Endothelial cell of umbilical vein (primary cell): ENCODE data around the gene ADAM17.

Experiments
- EZH2 ChIP-seq: IDR thresholded peaks from 2 replicates; pipeline ENCODE4 v1.6.1; 2012; ENCODE audit warnings: borderline replicate concordance, low read depth, mild to moderate bottlenecking, moderate library complexity, low read length, inconsistent platforms; ENCODE audit not compliant: severe bottlenecking
- POLR2A ChIP-seq: IDR thresholded peaks from 2 replicates; pipeline ENCODE4 v1.6.1; 2012; ENCODE audit warnings: low read depth, mild to moderate bottlenecking, control low read depth, low read length
- POLR2AphosphoS5 ChIP-seq: IDR thresholded peaks from 2 replicates; pipeline ENCODE4 v1.6.1; 2012; ENCODE audit warnings: low read depth, mild to moderate bottlenecking, control low read depth, low read length, moderate library complexity; ENCODE audit not compliant: insufficient read depth
- TF ChIP-seq, protein P1 (sequence below), 2 donors: IDR thresholded peaks; 1 replicate in 1 of 2; 2 replicates in 1 of 2; pipeline ENCODE4 v1.5.1; 2011; ENCODE audit warnings: low read length in 2 of 2, mild to moderate bottlenecking in 2 of 2, moderate library complexity in 2 of 2, control low read depth in 1 of 2, inconsistent platforms in 1 of 2, low read depth in 1 of 2; ENCODE audit not compliant: insufficient read depth in 1 of 2; ENCODE audit errors: extremely low read depth in 1 of 2
- TF ChIP-seq, protein P2 (sequence below): IDR thresholded peaks from 2 replicates; pipeline ENCODE4 v1.6.1; 2011; ENCODE audit not compliant: insufficient read depth, insufficient read length

DNA sequence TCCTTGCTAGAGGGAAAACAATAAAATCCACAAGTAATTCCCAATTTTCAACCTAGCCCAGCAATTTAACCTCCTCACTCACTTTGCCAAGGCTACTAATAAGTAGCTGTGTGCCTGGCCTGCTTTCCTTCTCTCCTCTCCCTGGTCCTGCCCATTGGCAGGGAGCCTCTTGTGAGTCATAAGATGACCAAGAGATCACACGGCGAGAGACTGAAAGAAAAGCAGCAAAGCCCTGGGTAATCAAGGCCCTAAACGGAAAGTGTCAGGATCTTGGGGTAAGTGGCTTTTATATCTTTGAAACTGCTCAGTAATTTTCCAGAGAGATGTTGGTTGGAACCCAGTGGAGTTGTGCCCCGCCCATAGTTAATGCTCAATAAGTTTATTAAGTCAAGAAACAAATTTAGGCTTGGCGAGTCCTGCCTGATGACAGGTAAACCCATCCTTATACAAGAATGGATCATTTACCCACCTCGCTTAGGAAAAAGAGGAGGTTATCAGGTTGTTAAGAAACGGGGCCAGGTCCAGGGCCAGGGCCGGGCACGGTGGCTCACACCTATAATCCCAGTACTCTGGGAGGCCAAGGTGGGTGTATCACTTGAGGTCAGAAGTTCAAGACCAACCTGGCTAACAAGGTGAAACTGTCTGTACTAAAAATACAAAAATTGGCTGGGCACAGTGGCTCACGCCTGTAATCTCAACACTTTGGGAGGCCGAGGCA lies 10.0 kb upstream of the ADAM17 start:
- TF ChIP-seq, protein P1, sequence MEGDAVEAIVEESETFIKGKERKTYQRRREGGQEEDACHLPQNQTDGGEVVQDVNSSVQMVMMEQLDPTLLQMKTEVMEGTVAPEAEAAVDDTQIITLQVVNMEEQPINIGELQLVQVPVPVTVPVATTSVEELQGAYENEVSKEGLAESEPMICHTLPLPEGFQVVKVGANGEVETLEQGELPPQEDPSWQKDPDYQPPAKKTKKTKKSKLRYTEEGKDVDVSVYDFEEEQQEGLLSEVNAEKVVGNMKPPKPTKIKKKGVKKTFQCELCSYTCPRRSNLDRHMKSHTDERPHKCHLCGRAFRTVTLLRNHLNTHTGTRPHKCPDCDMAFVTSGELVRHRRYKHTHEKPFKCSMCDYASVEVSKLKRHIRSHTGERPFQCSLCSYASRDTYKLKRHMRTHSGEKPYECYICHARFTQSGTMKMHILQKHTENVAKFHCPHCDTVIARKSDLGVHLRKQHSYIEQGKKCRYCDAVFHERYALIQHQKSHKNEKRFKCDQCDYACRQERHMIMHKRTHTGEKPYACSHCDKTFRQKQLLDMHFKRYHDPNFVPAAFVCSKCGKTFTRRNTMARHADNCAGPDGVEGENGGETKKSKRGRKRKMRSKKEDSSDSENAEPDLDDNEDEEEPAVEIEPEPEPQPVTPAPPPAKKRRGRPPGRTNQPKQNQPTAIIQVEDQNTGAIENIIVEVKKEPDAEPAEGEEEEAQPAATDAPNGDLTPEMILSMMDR (IDR thresholded peaks at IDR 0.05; ENCODE audit: extremely low read depth in 1 of 2, insufficient read depth in 1 of 2, low read depth in 1 of 2, low read length in 2 of 2) = no peak
- TF ChIP-seq POLR2A (no peak), POLR2AphosphoS5 (no peak), EZH2 (no peak)
- TF ChIP-seq, protein P2, sequence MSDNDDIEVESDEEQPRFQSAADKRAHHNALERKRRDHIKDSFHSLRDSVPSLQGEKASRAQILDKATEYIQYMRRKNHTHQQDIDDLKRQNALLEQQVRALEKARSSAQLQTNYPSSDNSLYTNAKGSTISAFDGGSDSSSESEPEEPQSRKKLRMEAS = no peak
